Epithelial cell of proximal tubule (primary cell): Measurements from ENCODE around the gene RNF220. TPM values are rescaled to one million over a fixed set of nuclear protein-coding genes. Genes with fewer than 3 reads are reported as not detected.

Source experiments
- DNase-seq: peaks from one replicate; pipeline ENCODE4 v3.0.0-alpha.2; 2011; ENCODE audit warnings: low read depth
- H3K4me3 ChIP-seq: 2 replicates; pipeline ENCODE4 v1.5.1; 2011; ENCODE audit warnings: low read depth, mild to moderate bottlenecking, low read length
- CTCF ChIP-seq: conservative IDR thresholded peaks from 2 replicates; pipeline ENCODE4 v1.5.1; 2012; ENCODE audit warnings: low read depth, mild to moderate bottlenecking, low read length
- total RNA-seq: library from RNA; depleted of rRNA; stranded (reverse); fragments of >200 nt; gene quantifications from 2 replicates; pipeline ENCODE4 v1.2.3, GENCODE V29; 2015

The RNF220 gene
- total RNA-seq, 1 donor from 2014 or later, result 152 TPM

GRCh38 chr1:44407430-44408211 lies 2.6 kb downstream of the RNF220 start:
- H3K4me3 ChIP-seq, result no peak overlapping the region
- DNase-seq, result no peak
- no peak for TF ChIP-seq CTCF

DNA sequence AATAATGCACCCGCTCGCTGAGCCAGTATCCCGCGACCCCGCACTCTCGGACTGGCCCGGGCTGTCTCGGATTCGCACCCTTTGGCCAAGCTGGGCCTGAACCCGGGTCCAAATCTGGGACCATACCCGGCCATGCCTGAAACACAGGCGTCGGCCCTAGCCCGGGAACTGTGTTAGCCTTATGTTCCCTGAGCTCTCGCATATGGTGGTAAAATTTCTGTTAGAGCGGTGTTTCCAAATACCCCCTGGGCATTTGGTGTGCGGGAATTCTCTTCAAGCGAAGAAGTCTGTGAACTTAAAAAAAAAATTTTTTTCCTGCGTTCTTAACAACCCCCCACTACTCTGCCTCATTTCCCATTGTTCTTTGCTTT lies 3.1 kb downstream of the RNF220 start:
- no peak for DNase-seq
- TF ChIP-seq CTCF, result no peak
- no peak overlapping the region for H3K4me3 ChIP-seq

DNA sequence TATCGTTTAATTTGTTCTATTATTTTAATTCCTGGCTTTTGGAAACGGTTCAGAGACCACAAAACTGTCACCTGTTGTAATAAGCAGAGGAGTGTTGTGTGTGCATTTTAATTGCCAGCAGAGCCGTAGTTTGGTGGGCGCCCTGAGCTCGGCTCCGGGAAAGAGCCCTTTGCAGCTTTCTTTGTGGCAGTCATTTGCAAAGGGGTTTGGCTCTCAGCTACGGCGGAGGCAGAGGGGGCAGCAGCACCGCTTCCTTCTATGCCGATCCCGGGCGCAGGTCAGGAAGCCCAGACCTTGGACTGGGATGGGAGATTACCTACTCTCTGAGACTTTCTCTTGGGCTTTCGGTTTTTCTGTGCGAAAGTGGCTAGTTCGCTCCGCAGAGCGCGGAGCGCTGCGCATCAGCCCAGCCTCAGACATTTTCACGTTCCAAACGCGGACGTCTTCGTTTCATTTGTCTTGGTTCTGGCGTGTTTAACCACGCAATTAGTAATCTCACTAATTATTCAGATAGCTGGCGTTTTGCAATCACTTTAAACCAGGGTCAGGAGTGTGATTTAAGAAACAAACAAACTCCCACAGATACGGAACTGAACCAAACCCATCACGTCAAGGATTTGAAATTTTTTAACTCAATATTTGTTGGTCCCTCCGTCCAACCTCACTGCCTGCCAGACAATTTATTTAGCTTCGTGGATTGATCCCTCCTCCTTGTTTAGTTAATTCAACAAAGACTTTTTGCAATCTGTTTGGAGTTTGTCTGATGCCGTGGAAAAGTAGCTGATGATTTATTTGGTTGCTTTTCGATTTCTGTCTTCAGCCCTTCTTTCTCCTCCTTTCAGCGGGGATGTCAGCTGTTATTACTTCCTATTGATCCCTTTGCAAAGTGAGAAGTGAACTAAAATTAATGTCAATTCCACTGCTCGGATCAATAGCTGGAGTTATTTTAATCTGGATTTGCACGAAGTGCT lies 3.9 kb downstream of the RNF220 start:
- H3K4me3 ChIP-seq, result no peak overlapping the region
- no peak for DNase-seq
- no peak for TF ChIP-seq CTCF

DNA sequence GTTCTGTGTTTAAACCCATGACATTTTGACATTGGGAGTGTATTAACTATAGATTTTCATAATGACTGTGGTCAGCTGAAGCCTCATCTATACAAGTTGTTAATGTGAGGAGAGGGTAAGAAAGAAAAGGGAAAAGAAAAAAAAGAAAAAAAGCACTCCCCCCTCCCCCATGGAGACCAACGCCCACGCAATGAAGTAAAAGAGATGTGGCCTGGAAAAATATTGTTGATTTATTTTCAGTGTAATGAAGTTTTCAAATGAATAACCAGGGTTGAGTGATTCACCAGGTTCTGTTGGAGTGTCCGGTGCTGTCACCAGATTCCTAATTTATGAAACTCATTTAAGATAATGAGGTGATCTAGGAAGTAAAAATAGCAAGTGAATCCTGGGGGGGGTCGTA lies 4.7 kb downstream of the RNF220 start:
- DNase-seq, result no peak
- H3K4me3 ChIP-seq, result no peak overlapping the region
- no peak for TF ChIP-seq CTCF

DNA sequence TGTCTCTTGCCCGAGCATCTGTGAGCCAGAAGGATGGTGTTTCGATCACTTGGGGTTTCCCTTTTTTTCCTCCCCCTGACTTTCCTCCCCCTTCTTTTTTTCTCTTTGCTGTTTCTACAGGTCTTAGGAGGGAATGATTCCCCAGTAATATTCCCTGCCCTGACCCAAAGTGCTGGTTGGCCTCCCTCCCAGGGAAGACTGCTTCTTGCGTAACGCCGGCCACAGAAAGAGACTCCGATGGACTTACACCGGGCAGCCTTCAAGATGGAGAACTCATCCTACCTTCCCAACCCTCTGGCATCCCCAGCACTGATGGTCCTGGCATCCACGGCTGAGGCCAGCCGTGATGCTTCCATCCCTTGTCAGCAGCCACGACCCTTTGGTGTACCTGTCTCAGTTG lies 6.8 kb downstream of the RNF220 start:
- TF ChIP-seq CTCF, result no peak
- DNase-seq, result no peak
- no peak overlapping the region for H3K4me3 ChIP-seq

DNA sequence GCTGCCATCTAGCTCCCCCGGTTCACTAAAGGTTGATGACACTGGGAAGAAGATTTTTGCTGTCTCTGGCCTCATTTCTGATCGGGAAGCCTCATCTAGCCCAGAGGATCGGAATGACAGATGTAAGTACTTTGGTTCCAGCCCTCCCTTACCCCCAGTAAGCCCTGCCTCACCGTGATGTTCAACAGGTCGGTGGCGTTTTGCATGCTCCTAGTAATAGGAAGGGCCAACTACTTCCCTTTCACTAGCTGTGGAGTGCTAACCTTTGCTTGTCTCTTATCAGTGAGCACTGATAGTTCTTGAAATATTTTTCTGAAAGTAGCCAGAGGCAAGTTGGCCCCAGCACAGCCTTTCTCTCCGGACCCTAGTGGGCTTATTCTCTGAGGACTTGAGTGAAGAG lies 7.5 kb downstream of the RNF220 start:
- DNase-seq, result no peak
- H3K4me3 ChIP-seq, result no peak overlapping the region
- no peak for TF ChIP-seq CTCF
